ENCODE data around the gene URI1.
A peak's percentile ranks its signal among the peaks of the same experiment; 100 is the strongest.

URI1 gene

GRCh38 chr19:30014770-30015169, 72.7 kb downstream of the URI1 start:
- no peak for TF ChIP-seq CTCF (IDR thresholded peaks at IDR 0.05; ENCODE audit: insufficient read depth, low read depth, low read length, missing control alignments)
- no peak for DNase-seq (ENCODE audit: low read depth)
- no peak overlapping the region for H3K4me3 ChIP-seq (ENCODE audit: low read depth, low read length)

GRCh38 chr19:30017172-30017571, 75.1 kb downstream of the URI1 start:
- peak; percentile 55 for DNase-seq (ENCODE audit: low read depth)
- no peak overlapping the region for H3K4me3 ChIP-seq (ENCODE audit: low read depth, low read length)
- TF ChIP-seq CTCF (IDR thresholded peaks at IDR 0.05; ENCODE audit: insufficient read depth, low read depth, low read length, missing control alignments): no peak

- no peak for DNase-seq (ENCODE audit: low read depth)
- no peak overlapping the region for H3K4me3 ChIP-seq (ENCODE audit: low read depth, low read length)
- TF ChIP-seq CTCF (IDR thresholded peaks at IDR 0.05; ENCODE audit: insufficient read depth, low read depth, low read length, missing control alignments): no peak
Measured at GRCh38 chr19:30020189-30020588, 78.2 kb downstream of the URI1 start.

GRCh38 chr19:30022659-30023058, 80.6 kb downstream of the URI1 start:
- no peak for TF ChIP-seq CTCF (IDR thresholded peaks at IDR 0.05; ENCODE audit: insufficient read depth, low read depth, low read length, missing control alignments)
- H3K4me3 ChIP-seq (ENCODE audit: low read depth, low read length): no peak overlapping the region
- no peak for DNase-seq (ENCODE audit: low read depth)

- no peak overlapping the region for H3K4me3 ChIP-seq (ENCODE audit: low read depth, low read length)
- no peak for DNase-seq (ENCODE audit: low read depth)
- TF ChIP-seq CTCF (IDR thresholded peaks at IDR 0.05; ENCODE audit: insufficient read depth, low read depth, low read length, missing control alignments): no peak
Measured at GRCh38 chr19:30023330-30023729, 81.3 kb downstream of the URI1 start.

GRCh38 chr19:30024091-30024490, 82.1 kb downstream of the URI1 start:
- no peak for DNase-seq (ENCODE audit: low read depth)
- no peak overlapping the region for H3K4me3 ChIP-seq (ENCODE audit: low read depth, low read length)
- TF ChIP-seq CTCF (IDR thresholded peaks at IDR 0.05; ENCODE audit: insufficient read depth, low read depth, low read length, missing control alignments): no peak

- TF ChIP-seq CTCF (IDR thresholded peaks at IDR 0.05; ENCODE audit: insufficient read depth, low read depth, low read length, missing control alignments): no peak
Measured at GRCh38 chr19:30026933-30027332, 84.9 kb downstream of the URI1 start.

More at GRCh38 chr19:30026933-30027332, 84.9 kb downstream of the URI1 start:
- DNase-seq (ENCODE audit: low read depth): no peak
- H3K4me3 ChIP-seq (ENCODE audit: low read depth, low read length): no peak overlapping the region
